OCI-LY1 (cell line): ENCODE results near the gene LYG1.
A peak's percentile ranks its signal among the peaks of the same experiment; 100 is the strongest.

ENCODE experiments used
- H2AFZ ChIP-seq: fragments of 200-600 bp; sonication (generic), shearing (Covaris generic); 2 replicates; pipeline ENCODE4 v1.6.0; 2014; ENCODE audit warnings: antibody characterized with exemption, mild to moderate bottlenecking, low read length
- H3F3A ChIP-seq: fragments of 200-600 bp; sonication (generic), shearing (Covaris generic); 2 replicates; pipeline ENCODE4 v1.6.0; 2014; ENCODE audit warnings: mild to moderate bottlenecking, antibody characterized with exemption, low read length, moderate library complexity; ENCODE audit not compliant: insufficient read depth
- H3K27ac ChIP-seq: fragments of 200-600 bp; sonication (generic); 2 replicates; pipeline ENCODE4 v1.5.1; 2014; ENCODE audit warnings: low read length, mixed run types, mild to moderate bottlenecking, low read depth; ENCODE audit not compliant: poor library complexity, severe bottlenecking
- H3K27me3 ChIP-seq: fragments of 200-600 bp; sonication (generic); 2 replicates; pipeline ENCODE4 v1.6.0; 2014; ENCODE audit warnings: antibody characterized with exemption, mild to moderate bottlenecking, low read length, moderate library complexity; ENCODE audit not compliant: insufficient read depth
- H3K36me3 ChIP-seq: fragments of 200-600 bp; sonication (generic); 2 replicates; pipeline ENCODE4 v1.6.1; 2014; ENCODE audit warnings: mild to moderate bottlenecking, antibody characterized with exemption, low read length, moderate library complexity, mixed read lengths; ENCODE audit not compliant: insufficient read depth
- H3K4me1 ChIP-seq: fragments of 200-600 bp; sonication (generic); 2 replicates; pipeline ENCODE4 v1.5.1; 2014; ENCODE audit warnings: mild to moderate bottlenecking, low read length, moderate library complexity; ENCODE audit not compliant: insufficient read depth, severe bottlenecking
- H3K4me2 ChIP-seq: fragments of 200-600 bp; sonication (generic), shearing (Covaris generic); 2 replicates; pipeline ENCODE4 v1.6.1; 2014; ENCODE audit warnings: low read length
- H3K4me3 ChIP-seq: fragments of 200-600 bp; sonication (generic); 2 replicates; pipeline ENCODE4 v1.5.1; 2014; ENCODE audit warnings: low read length, low read depth, mild to moderate bottlenecking, mixed read lengths; ENCODE audit not compliant: poor library complexity, severe bottlenecking
- H3K79me2 ChIP-seq: fragments of 200-600 bp; shearing (Covaris generic); 2 replicates; pipeline ENCODE4 v1.6.1; 2016; ENCODE audit warnings: mixed run types, low read length, mixed read lengths; ENCODE audit not compliant: insufficient read depth
- H3K9ac ChIP-seq: fragments of 200-600 bp; sonication (generic), shearing (Covaris generic); 2 replicates; pipeline ENCODE4 v1.6.1; 2014; ENCODE audit warnings: mild to moderate bottlenecking, low read length, mixed read lengths
- H3K9me2 ChIP-seq: fragments of 200-600 bp; sonication (generic), shearing (Covaris generic); 2 replicates; pipeline ENCODE4 v1.6.1; 2014; ENCODE audit warnings: low read depth, mild to moderate bottlenecking, low read length, mixed read lengths
- H3K9me3 ChIP-seq: fragments of 200-600 bp; shearing (Covaris generic); 2 replicates; pipeline ENCODE4 v1.6.1; 2014; ENCODE audit warnings: low read length, mixed read lengths
- H4K20me1 ChIP-seq: fragments of 200-600 bp; sonication (generic), shearing (Covaris generic); 2 replicates; pipeline ENCODE4 v1.6.0; 2016; ENCODE audit warnings: mild to moderate bottlenecking, low read length; ENCODE audit not compliant: insufficient read depth
- EZH2 ChIP-seq: fragments of 200-600 bp; sonication (generic), shearing (Covaris generic); IDR thresholded peaks from 2 replicates; pipeline ENCODE4 v1.8.0; 2017; ENCODE audit warnings: borderline replicate concordance, mixed run types, mild to moderate bottlenecking, antibody characterized with exemption, low read length, moderate library complexity, mixed read lengths
- TF ChIP-seq, protein P1 (sequence below): fragments of 200-600 bp; sonication (generic), shearing (Covaris generic); IDR thresholded peaks from 2 replicates; pipeline ENCODE4 v1.5.1; 2017; ENCODE audit warnings: mild to moderate bottlenecking, antibody characterized with exemption, low read length, moderate library complexity, mixed read lengths

The LYG1 gene

DNA sequence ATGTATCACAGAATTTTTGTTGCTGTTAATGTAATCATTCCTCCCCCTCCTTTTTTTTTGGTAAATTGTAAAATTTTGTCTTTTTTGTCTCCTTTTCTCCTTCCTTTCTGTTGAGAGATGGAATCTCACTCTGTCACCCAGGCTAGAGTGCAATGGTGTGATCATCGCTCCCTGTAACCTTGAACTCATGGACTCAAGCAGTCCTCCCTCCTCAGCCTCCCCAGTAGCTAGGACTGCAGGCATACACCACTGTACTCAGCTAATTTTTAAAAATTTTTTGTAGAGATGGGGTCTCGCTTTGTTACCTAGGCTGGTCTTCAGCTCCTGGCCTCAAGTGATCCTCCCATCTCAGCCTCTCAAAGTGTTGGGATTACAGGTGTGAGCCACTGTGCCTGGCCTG, 41.5 kb upstream of the LYG1 start:
- Histone ChIP-seq H3K79me2 (peaks cover 100% of the 10 kb centered on the region), H3K36me3 (peaks cover 6% of the 10 kb centered on the region; the same call in 1 of the 2 replicates), H3F3A (no peaks in the 10 kb centered on the region), H3K27ac (no peak overlapping the region), H3K9ac (no peak overlapping the region), H3K4me3 (no peak overlapping the region), H3K27me3 (no peaks in the 10 kb centered on the region), H3K9me3 (no peaks in the 10 kb centered on the region), H3K9me2 (no peaks in the 10 kb centered on the region), H2AFZ (no peak overlapping the region), H3K4me1 (peaks cover 33% of the 10 kb centered on the region), H4K20me1 (0 out of 2 replicates have a peak, but pooled peaks cover 4% of the 10 kb centered on the region), H3K4me2 (no peak overlapping the region)
- TF ChIP-seq, protein P1, sequence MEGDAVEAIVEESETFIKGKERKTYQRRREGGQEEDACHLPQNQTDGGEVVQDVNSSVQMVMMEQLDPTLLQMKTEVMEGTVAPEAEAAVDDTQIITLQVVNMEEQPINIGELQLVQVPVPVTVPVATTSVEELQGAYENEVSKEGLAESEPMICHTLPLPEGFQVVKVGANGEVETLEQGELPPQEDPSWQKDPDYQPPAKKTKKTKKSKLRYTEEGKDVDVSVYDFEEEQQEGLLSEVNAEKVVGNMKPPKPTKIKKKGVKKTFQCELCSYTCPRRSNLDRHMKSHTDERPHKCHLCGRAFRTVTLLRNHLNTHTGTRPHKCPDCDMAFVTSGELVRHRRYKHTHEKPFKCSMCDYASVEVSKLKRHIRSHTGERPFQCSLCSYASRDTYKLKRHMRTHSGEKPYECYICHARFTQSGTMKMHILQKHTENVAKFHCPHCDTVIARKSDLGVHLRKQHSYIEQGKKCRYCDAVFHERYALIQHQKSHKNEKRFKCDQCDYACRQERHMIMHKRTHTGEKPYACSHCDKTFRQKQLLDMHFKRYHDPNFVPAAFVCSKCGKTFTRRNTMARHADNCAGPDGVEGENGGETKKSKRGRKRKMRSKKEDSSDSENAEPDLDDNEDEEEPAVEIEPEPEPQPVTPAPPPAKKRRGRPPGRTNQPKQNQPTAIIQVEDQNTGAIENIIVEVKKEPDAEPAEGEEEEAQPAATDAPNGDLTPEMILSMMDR: no peak
- TF ChIP-seq EZH2: no peak

DNA sequence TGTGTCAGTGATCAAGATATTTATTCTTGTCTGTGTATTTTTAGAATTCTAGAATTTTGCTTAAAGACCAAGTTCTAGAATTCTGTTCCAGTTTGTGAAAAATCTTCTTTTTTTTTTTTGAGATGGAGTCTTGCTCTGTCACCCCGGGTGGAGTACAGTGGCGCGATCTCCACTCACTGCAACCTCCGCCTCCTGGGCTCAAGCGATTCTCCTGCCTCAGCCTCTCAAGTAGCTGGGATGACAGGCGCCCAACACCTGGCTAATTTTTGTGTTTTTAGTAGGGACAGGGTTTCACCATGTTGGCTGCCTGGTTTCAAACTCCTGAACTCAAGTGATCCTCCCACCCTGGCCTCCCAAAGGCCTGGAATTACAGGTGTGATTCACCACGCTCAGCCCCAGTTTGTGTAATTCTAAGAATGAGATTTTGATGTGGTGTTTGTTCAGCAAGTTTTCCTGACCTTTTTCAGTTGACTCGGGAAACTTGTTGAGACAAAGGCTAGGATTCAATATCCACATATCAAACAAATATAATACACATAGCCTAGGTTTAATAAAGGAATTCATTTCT, 39.8 kb upstream of the LYG1 start:
- Histone ChIP-seq H3K9me3 (no peaks in the 10 kb centered on the region), H2AFZ (no peak overlapping the region), H3K9me2 (no peaks in the 10 kb centered on the region), H3K79me2 (peaks cover 83% of the 10 kb centered on the region), H3K27me3 (no peaks in the 10 kb centered on the region), H3K27ac (no peak overlapping the region), H3F3A (peaks cover 5% of the 10 kb centered on the region; the same call in 1 of the 2 replicates), H4K20me1 (0 out of 2 replicates have a peak, but pooled peaks cover 4% of the 10 kb centered on the region), H3K4me2 (peak overlapping the region; percentile 10; the same call in 1 of the 2 replicates), H3K4me3 (no peak overlapping the region), H3K4me1 (peaks cover 35% of the 10 kb centered on the region), H3K36me3 (peaks cover 6% of the 10 kb centered on the region; the same call in 1 of the 2 replicates), H3K9ac (no peak overlapping the region)
- no peak for TF ChIP-seq EZH2
- TF ChIP-seq, protein P1: no peak

DNA sequence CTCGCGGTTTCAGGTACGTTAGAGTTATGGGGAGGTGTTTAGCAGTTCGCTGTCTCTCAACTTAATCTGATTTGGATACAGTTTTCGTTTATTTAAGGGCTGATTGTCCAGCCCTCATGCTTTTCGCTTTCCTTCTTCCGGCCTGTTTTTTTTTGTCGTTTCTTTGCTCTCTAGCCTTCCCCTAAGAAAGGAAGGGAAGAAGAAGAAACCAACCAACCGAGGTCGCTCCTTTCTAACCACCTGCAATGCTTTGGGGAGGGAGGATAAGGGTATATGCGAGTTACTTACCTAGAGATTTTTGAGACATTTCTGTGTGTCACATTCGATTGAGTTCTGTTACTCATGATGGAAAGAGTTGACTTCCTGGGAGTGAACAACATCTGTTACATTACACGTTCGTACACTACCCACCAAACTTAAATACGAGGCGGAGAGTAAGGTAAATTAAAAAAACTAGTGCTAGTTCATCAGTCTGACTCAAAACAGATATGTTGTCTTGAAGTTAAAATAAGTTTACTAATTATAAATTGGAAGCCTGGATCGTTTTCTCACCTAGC, 37.1 kb upstream of the LYG1 start:
- H3K9me2 ChIP-seq: no peaks in the 10 kb centered on the region
- no peaks in the 10 kb centered on the region for H3K9me3 ChIP-seq
- TF ChIP-seq, protein P1: no peak
- TF ChIP-seq EZH2: no peak
- H3K36me3 ChIP-seq: peaks cover 5% of the 10 kb centered on the region
- peaks cover 5% of the 10 kb centered on the region; the same call in 1 of the 2 replicates for H3F3A ChIP-seq
- H3K4me2 ChIP-seq: peak overlapping the region; percentile 97
- H4K20me1 ChIP-seq: 0 out of 2 replicates have a peak, but pooled peaks cover 4% of the 10 kb centered on the region
- H3K27ac ChIP-seq: peak overlapping the region; percentile 93
- peaks cover 45% of the 10 kb centered on the region for H3K4me1 ChIP-seq
- H3K27me3 ChIP-seq: no peaks in the 10 kb centered on the region
- peaks cover 78% of the 10 kb centered on the region for H3K79me2 ChIP-seq
- H3K4me3 ChIP-seq: peak overlapping the region; percentile 77
- H2AFZ ChIP-seq: no peak overlapping the region
- H3K9ac ChIP-seq: peak overlapping the region; percentile 72
